ENCODE measurements around the gene CSNK2A1. TPM values are rescaled to one million over a fixed set of nuclear protein-coding genes. Genes with fewer than 3 reads are reported as not detected.
"Not testable (repeated sequence)": the region's sequence is repeated elsewhere in the genome, so short reads cannot be mapped to it uniquely, and the experiment has no call there.

CSNK2A1 gene
- total RNA-seq: 123 TPM

GRCh38 chr20:543369-544152 lies at the start of gene CSNK2A1:
TSS of gene CSNK2A1 (minus strand) at chr20:543790. CDS start at chr20:508551, 35,239 bp downstream.
- peak; percentile 98 for DNase-seq

GRCh38 chr20:592506-592905 lies 48.9 kb upstream of the CSNK2A1 start:
- DNase-seq: no peak

- no peak for DNase-seq
These were observed 48.4 kb upstream of the CSNK2A1 start for GRCh38 chr20:591941-592340.

GRCh38 chr20:588932-589672 lies 45.5 kb upstream of the CSNK2A1 start:
- DNase-seq: no peak

GRCh38 chr20:588476-588875 lies 44.9 kb upstream of the CSNK2A1 start:
- DNase-seq: no peak

- no peak for DNase-seq
These were observed 41.3 kb upstream of the CSNK2A1 start for GRCh38 chr20:584971-585301.

GRCh38 chr20:584161-584970 lies 40.8 kb upstream of the CSNK2A1 start:
- no peak for DNase-seq

- no peak for DNase-seq
These were observed 38.6 kb upstream of the CSNK2A1 start for GRCh38 chr20:582204-582603.

- DNase-seq: not testable (repeated sequence)
These were observed 35.5 kb upstream of the CSNK2A1 start for GRCh38 chr20:578940-579690.

- no peak for DNase-seq
These were observed 33.7 kb upstream of the CSNK2A1 start for GRCh38 chr20:577167-577791.

GRCh38 chr20:576156-576555 lies 32.6 kb upstream of the CSNK2A1 start:
- DNase-seq: no peak

- no peak for DNase-seq
These were observed 31.6 kb upstream of the CSNK2A1 start for GRCh38 chr20:575230-575629.

GRCh38 chr20:574297-574942 lies 30.8 kb upstream of the CSNK2A1 start:
- no peak for DNase-seq

GRCh38 chr20:573414-574296 lies 30.1 kb upstream of the CSNK2A1 start:
- DNase-seq: no peak

GRCh38 chr20:572727-573126 lies 29.1 kb upstream of the CSNK2A1 start:
- DNase-seq: no peak

- DNase-seq: peak; percentile 57
These were observed 28.3 kb upstream of the CSNK2A1 start for GRCh38 chr20:571754-572441.

- DNase-seq: no peak
These were observed 25.3 kb upstream of the CSNK2A1 start for GRCh38 chr20:568673-569415.

- DNase-seq: no peak
These were observed 24.6 kb upstream of the CSNK2A1 start for GRCh38 chr20:568097-568652.

Measured in skin of body (tissue), 2 donors.